GM23338 (cell line): ENCODE data around the gene VPS41.

Experiments
- TF ChIP-seq, protein P1 (sequence below), 2 experiments: fragments of 200-600 bp in 1 of 2; sonication (generic) in 1 of 2; conservative IDR thresholded peaks; 2 replicates each; pipeline versions ENCODE4 v1.5.1 to v1.6.1; 2016 to 2017; ENCODE audit warnings: antibody characterized with exemption in 2 of 2, low read depth in 2 of 2, mild to moderate bottlenecking in 2 of 2, moderate library complexity in 1 of 2
- TF ChIP-seq, protein P2 (sequence below): IDR thresholded peaks from one replicate; pipeline ENCODE4 v1.6.1; 2018; ENCODE audit warnings: antibody characterized with exemption; ENCODE audit not compliant: unreplicated experiment

DNA sequence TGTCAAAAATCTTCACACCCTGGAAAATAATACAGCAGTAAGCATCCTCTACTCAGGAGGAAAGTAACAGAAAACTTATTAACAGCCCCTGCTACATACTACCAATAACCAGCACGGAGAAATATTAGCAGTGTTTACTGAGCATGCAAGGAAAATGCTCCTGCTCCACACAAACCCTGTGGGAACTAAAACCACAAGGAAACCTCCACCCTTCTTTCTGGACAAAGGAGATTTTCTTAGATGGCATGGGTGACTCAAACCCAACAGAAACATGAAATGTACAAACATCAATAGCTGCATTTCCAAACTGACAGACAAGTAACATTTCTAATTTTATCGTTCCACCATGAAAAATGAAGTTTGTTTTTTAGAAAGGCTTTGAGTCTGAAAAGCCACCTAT lies 113.4 kb downstream of the VPS41 start:
- TF ChIP-seq, protein P1, sequence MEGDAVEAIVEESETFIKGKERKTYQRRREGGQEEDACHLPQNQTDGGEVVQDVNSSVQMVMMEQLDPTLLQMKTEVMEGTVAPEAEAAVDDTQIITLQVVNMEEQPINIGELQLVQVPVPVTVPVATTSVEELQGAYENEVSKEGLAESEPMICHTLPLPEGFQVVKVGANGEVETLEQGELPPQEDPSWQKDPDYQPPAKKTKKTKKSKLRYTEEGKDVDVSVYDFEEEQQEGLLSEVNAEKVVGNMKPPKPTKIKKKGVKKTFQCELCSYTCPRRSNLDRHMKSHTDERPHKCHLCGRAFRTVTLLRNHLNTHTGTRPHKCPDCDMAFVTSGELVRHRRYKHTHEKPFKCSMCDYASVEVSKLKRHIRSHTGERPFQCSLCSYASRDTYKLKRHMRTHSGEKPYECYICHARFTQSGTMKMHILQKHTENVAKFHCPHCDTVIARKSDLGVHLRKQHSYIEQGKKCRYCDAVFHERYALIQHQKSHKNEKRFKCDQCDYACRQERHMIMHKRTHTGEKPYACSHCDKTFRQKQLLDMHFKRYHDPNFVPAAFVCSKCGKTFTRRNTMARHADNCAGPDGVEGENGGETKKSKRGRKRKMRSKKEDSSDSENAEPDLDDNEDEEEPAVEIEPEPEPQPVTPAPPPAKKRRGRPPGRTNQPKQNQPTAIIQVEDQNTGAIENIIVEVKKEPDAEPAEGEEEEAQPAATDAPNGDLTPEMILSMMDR (conservative IDR thresholded peaks at IDR 0.05; ENCODE audit: low read depth in 2 of 2), result no peak
- TF ChIP-seq, protein P2, sequence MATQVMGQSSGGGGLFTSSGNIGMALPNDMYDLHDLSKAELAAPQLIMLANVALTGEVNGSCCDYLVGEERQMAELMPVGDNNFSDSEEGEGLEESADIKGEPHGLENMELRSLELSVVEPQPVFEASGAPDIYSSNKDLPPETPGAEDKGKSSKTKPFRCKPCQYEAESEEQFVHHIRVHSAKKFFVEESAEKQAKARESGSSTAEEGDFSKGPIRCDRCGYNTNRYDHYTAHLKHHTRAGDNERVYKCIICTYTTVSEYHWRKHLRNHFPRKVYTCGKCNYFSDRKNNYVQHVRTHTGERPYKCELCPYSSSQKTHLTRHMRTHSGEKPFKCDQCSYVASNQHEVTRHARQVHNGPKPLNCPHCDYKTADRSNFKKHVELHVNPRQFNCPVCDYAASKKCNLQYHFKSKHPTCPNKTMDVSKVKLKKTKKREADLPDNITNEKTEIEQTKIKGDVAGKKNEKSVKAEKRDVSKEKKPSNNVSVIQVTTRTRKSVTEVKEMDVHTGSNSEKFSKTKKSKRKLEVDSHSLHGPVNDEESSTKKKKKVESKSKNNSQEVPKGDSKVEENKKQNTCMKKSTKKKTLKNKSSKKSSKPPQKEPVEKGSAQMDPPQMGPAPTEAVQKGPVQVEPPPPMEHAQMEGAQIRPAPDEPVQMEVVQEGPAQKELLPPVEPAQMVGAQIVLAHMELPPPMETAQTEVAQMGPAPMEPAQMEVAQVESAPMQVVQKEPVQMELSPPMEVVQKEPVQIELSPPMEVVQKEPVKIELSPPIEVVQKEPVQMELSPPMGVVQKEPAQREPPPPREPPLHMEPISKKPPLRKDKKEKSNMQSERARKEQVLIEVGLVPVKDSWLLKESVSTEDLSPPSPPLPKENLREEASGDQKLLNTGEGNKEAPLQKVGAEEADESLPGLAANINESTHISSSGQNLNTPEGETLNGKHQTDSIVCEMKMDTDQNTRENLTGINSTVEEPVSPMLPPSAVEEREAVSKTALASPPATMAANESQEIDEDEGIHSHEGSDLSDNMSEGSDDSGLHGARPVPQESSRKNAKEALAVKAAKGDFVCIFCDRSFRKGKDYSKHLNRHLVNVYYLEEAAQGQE, result no peak
